Neural progenitor cell (in vitro differentiated cells): ENCODE results near the gene BDH2. TPM values are rescaled to one million over a fixed set of nuclear protein-coding genes. Genes with fewer than 3 reads are reported as not detected.

Source experiments
- DNase-seq: peaks from one replicate; pipeline ENCODE4 v3.0.0-alpha.2; 2016; ENCODE audit warnings: low spot score
- H2AFZ ChIP-seq: fragments of 200-600 bp; sonication (generic); replicated peaks from 2 replicates; pipeline ENCODE4 v1.6.1; 2016; ENCODE audit warnings: antibody characterized with exemption
- H3F3A ChIP-seq: fragments of 200-600 bp; sonication (generic); 2 replicates; pipeline ENCODE4 v1.6.1; 2016; ENCODE audit warnings: antibody characterized with exemption, low read depth
- H3K27ac ChIP-seq: fragments of 200-600 bp; sonication (generic); 2 replicates; pipeline ENCODE4 v1.5.1; 2016; ENCODE audit warnings: mild to moderate bottlenecking
- H3K27me3 ChIP-seq: fragments of 200-600 bp; sonication (generic); 2 replicates; pipeline ENCODE4 v1.6.1; 2016; ENCODE audit warnings: mild to moderate bottlenecking, moderate library complexity
- H3K36me3 ChIP-seq: fragments of 200-600 bp; sonication (generic); 2 replicates; pipeline ENCODE4 v1.5.1; 2016
- H3K4me1 ChIP-seq: fragments of 200-600 bp; sonication (generic); 2 replicates; pipeline ENCODE4 v1.6.1; 2016; ENCODE audit warnings: mixed run types
- H3K4me2 ChIP-seq: fragments of 200-600 bp; sonication (generic); 2 replicates; pipeline ENCODE4 v1.6.1; 2016
- H3K4me3 ChIP-seq: fragments of 200-600 bp; sonication (generic); 2 replicates; pipeline ENCODE4 v1.5.1; 2016
- H3K79me2 ChIP-seq: fragments of 200-600 bp; sonication (generic); 2 replicates; pipeline ENCODE4 v1.6.1; 2016; ENCODE audit warnings: low read depth
- H3K9ac ChIP-seq: fragments of 200-600 bp; sonication (generic); 2 replicates; pipeline ENCODE4 v1.6.1; 2016
- H3K9me3 ChIP-seq: fragments of 200-600 bp; sonication (generic); 2 replicates; pipeline ENCODE4 v1.5.1; 2016; ENCODE audit warnings: low read depth
- H4K20me1 ChIP-seq: fragments of 200-600 bp; sonication (generic); 2 replicates; pipeline ENCODE4 v1.6.1; 2016; ENCODE audit warnings: low read depth
- H3K27ac Mint-ChIP-seq: 3 replicates; pipeline ENCODE4 v1.8.0; 2021; ENCODE audit warnings: mixed read lengths
- H3K27me3 Mint-ChIP-seq: 2 replicates; pipeline ENCODE4 v1.8.0; 2022; ENCODE audit warnings: low read depth, mild to moderate bottlenecking, inconsistent platforms, moderate library complexity, mixed read lengths; ENCODE audit not compliant: insufficient read depth
- H3K36me3 Mint-ChIP-seq: 3 replicates; pipeline ENCODE4 v1.8.0; 2021; ENCODE audit warnings: mixed read lengths
- H3K4me1 Mint-ChIP-seq: 3 replicates; pipeline ENCODE4 v1.8.0; 2021; ENCODE audit warnings: mixed read lengths
- H3K4me3 Mint-ChIP-seq: 3 replicates; pipeline ENCODE4 v1.8.0; 2021; ENCODE audit warnings: mild to moderate bottlenecking, moderate library complexity, mixed read lengths
- H3K9me3 Mint-ChIP-seq: 3 replicates; pipeline ENCODE4 v1.8.0; 2020; ENCODE audit warnings: mixed read lengths
- EZH2 ChIP-seq: fragments of 200-600 bp; sonication (generic); IDR thresholded peaks from 2 replicates; pipeline ENCODE4 v1.6.1; 2017; ENCODE audit warnings: antibody characterized with exemption, mild to moderate bottlenecking, moderate library complexity
- EZH2phosphoT487 ChIP-seq: fragments of 200-600 bp; sonication (generic); IDR thresholded peaks from 2 replicates; pipeline ENCODE4 v1.6.1; 2017; ENCODE audit warnings: antibody characterized with exemption
- total RNA-seq: library from RNA; depleted of rRNA; stranded (reverse); fragments of >200 nt; gene quantifications from 2 replicates; pipeline ENCODE4 v1.2.3, GENCODE V29; 2015; ENCODE audit warnings: low replicate concordance
- TF ChIP-seq, protein P1 (sequence below): fragments of 200-600 bp; sonication (generic); IDR thresholded peaks from 2 replicates; pipeline ENCODE4 v1.5.1; 2017; ENCODE audit warnings: antibody characterized with exemption, mild to moderate bottlenecking

The BDH2 gene
- total RNA-seq, 1 donor from 2014 or later = 95.3 TPM

DNA sequence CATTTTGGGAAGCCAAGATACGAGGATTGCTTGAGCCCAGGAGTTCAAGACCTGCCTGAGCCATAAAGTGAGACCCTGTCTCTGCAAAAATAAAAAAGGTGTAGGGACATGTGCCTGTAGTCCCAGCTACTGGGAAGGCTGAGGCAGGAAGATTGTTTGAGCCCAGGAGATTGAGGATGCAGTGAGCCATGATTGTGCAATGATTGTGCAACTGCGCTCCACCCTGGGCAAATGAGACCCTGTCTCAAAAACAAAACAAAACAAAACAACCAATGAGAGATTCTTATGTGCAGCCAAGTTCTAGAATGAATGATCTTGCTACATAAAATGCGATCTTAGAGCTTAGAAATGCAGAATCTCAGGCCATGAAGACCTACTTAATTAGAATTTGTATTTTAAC lies 45.6 kb downstream of the BDH2 start:
- no peaks in the 10 kb centered on the region for H3K27me3 Mint-ChIP-seq
- no peaks in the 10 kb centered on the region for H3K79me2 ChIP-seq
- DNase-seq = no peak
- H3K36me3 Mint-ChIP-seq = no peaks in the 10 kb centered on the region
- H2AFZ ChIP-seq = no peak overlapping the region
- H3F3A ChIP-seq = no peaks in the 10 kb centered on the region
- H3K4me1 ChIP-seq = no peaks in the 10 kb centered on the region
- H4K20me1 ChIP-seq = no peaks in the 10 kb centered on the region
- TF ChIP-seq, protein P1, sequence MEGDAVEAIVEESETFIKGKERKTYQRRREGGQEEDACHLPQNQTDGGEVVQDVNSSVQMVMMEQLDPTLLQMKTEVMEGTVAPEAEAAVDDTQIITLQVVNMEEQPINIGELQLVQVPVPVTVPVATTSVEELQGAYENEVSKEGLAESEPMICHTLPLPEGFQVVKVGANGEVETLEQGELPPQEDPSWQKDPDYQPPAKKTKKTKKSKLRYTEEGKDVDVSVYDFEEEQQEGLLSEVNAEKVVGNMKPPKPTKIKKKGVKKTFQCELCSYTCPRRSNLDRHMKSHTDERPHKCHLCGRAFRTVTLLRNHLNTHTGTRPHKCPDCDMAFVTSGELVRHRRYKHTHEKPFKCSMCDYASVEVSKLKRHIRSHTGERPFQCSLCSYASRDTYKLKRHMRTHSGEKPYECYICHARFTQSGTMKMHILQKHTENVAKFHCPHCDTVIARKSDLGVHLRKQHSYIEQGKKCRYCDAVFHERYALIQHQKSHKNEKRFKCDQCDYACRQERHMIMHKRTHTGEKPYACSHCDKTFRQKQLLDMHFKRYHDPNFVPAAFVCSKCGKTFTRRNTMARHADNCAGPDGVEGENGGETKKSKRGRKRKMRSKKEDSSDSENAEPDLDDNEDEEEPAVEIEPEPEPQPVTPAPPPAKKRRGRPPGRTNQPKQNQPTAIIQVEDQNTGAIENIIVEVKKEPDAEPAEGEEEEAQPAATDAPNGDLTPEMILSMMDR = no peak
- TF ChIP-seq EZH2 = no peak
- TF ChIP-seq EZH2phosphoT487 = no peak
- no peak overlapping the region for H3K4me3 Mint-ChIP-seq
- H3K36me3 ChIP-seq = no peaks in the 10 kb centered on the region
- no peak overlapping the region for H3K27ac ChIP-seq
- no peak overlapping the region for H3K4me2 ChIP-seq
- H3K27me3 ChIP-seq = no peaks in the 10 kb centered on the region
- no peak overlapping the region for H3K4me3 ChIP-seq
- no peak overlapping the region for H3K9ac ChIP-seq
- no peaks in the 10 kb centered on the region for H3K4me1 Mint-ChIP-seq
- no peak overlapping the region for H3K27ac Mint-ChIP-seq
- no peaks in the 10 kb centered on the region for H3K9me3 Mint-ChIP-seq
- no peaks in the 10 kb centered on the region for H3K9me3 ChIP-seq

DNA sequence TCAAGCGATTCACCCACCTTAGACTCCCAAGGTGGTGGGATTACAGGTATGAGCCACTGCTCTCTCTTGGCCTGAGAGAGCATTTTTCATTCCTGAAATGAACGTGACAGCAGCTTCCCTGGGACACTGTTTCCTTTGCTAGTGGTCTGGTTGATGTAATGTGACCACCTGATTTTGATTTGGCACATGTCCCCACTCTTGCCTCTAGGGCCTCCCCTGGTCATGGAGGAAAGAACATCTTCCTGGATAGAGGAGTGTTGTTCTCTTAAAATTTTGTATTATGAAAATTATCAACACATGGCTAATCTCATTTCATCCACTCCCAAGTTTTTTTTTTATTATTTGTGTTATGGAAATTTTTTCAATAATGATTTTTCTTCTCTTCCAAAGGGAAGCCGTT lies 46.9 kb downstream of the BDH2 start:
- H2AFZ ChIP-seq = no peak overlapping the region
- H3K9me3 Mint-ChIP-seq = no peaks in the 10 kb centered on the region
- no peaks in the 10 kb centered on the region for H3K4me1 ChIP-seq
- no peaks in the 10 kb centered on the region for H4K20me1 ChIP-seq
- H3K4me1 Mint-ChIP-seq = no peaks in the 10 kb centered on the region
- H3K9me3 ChIP-seq = no peaks in the 10 kb centered on the region
- DNase-seq = no peak
- H3K9ac ChIP-seq = no peak overlapping the region
- no peak overlapping the region for H3K27ac Mint-ChIP-seq
- no peak overlapping the region for H3K4me3 Mint-ChIP-seq
- no peak overlapping the region for H3K4me3 ChIP-seq
- H3K36me3 Mint-ChIP-seq = no peaks in the 10 kb centered on the region
- no peaks in the 10 kb centered on the region for H3K27me3 ChIP-seq
- no peak for TF ChIP-seq EZH2phosphoT487
- TF ChIP-seq, protein P1 = no peak
- no peak for TF ChIP-seq EZH2
- H3F3A ChIP-seq = no peaks in the 10 kb centered on the region
- H3K27me3 Mint-ChIP-seq = no peaks in the 10 kb centered on the region
- no peaks in the 10 kb centered on the region for H3K36me3 ChIP-seq
- H3K27ac ChIP-seq = no peak overlapping the region
- H3K79me2 ChIP-seq = no peaks in the 10 kb centered on the region
- H3K4me2 ChIP-seq = no peak overlapping the region

GRCh38 chr4:103052145-103052544 lies 47.5 kb downstream of the BDH2 start:
- no peak for TF ChIP-seq EZH2
- TF ChIP-seq, protein P1 = no peak
- no peak for TF ChIP-seq EZH2phosphoT487
- H3K27me3 Mint-ChIP-seq = no peaks in the 10 kb centered on the region
- Histone ChIP-seq H4K20me1 (no peaks in the 10 kb centered on the region), H3K9me3 (no peaks in the 10 kb centered on the region), H3F3A (no peaks in the 10 kb centered on the region), H3K4me2 (no peak overlapping the region), H3K9ac (no peak overlapping the region), H3K27me3 (no peaks in the 10 kb centered on the region), H3K36me3 (no peaks in the 10 kb centered on the region), H3K4me3 (no peak overlapping the region), H2AFZ (no peak overlapping the region), H3K27ac (no peak overlapping the region), H3K79me2 (no peaks in the 10 kb centered on the region), H3K4me1 (no peaks in the 10 kb centered on the region)
- no peak for DNase-seq
- H3K4me1 Mint-ChIP-seq = no peaks in the 10 kb centered on the region
- H3K9me3 Mint-ChIP-seq = no peaks in the 10 kb centered on the region
- no peak overlapping the region for H3K27ac Mint-ChIP-seq
- no peak overlapping the region for H3K4me3 Mint-ChIP-seq
- no peaks in the 10 kb centered on the region for H3K36me3 Mint-ChIP-seq
